ENCODE data around the gene GPC6.

- TF ChIP-seq GATA2 (IDR thresholded peaks at IDR 0.05; ENCODE audit: low read depth, low read length) (no peak), GATA3 (IDR thresholded peaks at IDR 0.05; ENCODE audit: low read depth, low read length) (no peak)
Observed at GRCh38 chr13:93473441-93474270, 247.0 kb downstream of the GPC6 start.

All from SH-SY5Y (cell line).